Stimulated activated CD4-positive, alpha-beta T cell treated with anti-CD3 and anti-CD28 coated beads, TNF-alpha, amount 100 ng/mL, for 1 hour (primary cell): Measurements from ENCODE around the gene EEPD1.

Source experiments
- DNase-seq, 3 donors: peaks; one replicate each; pipeline ENCODE4 v3.0.0-alpha.2; 2020; ENCODE audit warnings: low read depth in 3 of 3, low spot score in 1 of 3

Gene EEPD1

DNA sequence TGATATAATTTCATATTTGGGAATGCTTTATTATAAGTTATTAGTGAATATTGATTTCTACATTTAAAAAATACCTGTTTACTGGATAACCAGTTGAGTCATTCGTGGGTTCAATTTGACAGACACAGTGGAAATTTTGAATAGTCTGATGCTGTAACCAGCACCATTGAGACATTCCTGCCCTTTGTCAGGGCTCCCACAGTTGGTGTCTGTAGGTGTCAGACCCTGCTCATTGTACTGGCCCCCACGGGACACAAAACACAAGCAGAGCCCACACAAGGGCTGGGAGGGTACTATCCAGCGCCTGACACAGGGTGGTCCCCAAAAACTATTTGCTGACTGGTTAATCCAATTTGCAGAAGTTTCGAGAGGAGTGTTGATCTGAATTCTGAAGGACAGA is 35.9 kb downstream of the EEPD1 start:
- DNase-seq: no peak

DNA sequence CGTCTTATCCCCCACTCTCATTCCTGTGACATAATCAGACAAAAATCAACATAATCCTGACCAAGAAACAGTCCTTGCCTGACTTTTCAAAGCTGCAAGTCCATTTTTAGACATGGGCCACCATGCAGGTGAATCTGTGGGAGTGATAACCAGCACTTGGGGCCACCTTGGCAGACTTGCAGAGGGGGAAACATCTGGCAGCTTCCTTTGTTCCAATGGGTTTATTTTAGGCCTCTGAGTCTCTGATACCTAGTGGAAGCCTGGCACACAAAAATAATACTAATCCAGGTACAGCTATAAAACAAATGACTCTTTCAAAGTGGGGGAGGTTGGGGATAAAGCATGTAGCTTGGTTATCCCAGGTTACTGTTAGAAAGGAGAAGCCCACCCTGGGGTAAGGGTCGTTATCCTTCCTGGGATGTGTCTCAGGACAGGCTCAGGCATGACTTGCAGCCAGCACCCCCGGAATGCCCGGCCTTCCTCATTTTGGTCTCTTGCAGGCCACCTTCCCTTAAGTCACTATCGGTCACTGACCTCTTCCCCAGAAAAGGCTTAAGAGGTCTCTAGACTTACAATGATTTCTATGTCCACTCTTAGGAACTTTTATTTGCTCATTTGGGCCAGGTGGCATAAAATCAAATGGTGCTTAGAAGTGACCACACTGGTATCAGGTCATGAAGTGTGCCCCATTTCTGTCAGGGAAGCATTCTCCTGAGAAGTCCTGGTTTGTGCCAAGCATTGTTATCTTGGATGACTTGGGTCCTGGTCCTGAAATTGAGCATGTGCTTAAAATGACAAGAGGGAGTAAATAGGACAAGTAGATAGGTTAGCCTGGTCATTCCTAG is 37.6 kb downstream of the EEPD1 start:
- DNase-seq: no peak

- no peak for DNase-seq
Observed at GRCh38 chr7:36191292-36191920, 38.4 kb downstream of the EEPD1 start.

- DNase-seq: no peak
Observed at GRCh38 chr7:36192053-36192824, 39.2 kb downstream of the EEPD1 start.

- no peak for DNase-seq
Observed at GRCh38 chr7:36192877-36193276, 39.8 kb downstream of the EEPD1 start.

GRCh38 chr7:36198854-36199266 is 45.8 kb downstream of the EEPD1 start:
- DNase-seq: no peak

DNA sequence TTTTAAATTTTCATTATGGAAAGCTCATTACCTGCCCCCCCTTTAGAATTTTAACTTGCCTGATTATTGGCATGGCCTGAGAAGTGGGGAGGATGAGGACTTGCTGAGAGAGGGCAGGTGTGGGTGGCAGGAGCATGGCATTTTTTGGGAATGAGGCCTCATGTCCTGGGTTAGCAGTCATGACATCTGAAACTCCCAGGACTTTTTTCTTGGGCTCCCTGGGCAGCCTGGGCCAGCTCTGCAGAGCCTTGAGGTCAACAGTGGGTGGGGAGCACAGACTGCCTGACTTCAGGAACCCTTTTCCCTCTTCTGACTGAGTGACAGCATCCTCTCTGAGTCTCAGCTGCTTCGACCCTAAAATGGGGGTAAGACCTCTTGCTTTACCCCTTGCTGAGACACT is 46.3 kb downstream of the EEPD1 start:
- DNase-seq: no peak

DNA sequence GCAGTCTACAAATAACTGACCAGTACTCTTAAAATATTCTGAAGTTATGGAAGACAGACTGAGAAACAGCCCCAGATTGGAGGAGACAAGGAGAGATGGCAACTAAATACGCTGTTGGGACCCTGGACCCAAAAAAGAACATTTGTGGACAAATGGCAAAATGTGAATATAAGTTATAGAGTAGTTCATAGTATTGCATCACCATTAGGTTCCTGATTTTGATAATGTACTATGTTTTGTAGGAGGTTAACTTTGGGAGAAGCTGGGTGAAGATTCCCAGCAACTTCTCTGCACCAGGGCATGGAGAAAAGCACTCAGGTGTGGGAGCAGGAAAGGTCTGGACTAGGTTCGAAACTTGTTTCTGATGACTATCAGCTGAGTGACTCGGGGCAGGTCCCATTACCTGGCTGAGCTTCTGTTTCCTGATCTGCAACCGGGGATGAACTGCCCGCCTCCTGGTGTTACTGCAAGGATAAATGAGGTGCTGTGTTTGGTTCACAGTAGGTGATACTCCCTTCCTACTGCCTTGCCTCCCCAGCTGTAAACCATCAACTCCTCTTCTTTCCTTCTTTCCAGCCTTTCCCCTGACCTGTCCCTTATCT is 48.2 kb downstream of the EEPD1 start:
- DNase-seq: no peak

DNA sequence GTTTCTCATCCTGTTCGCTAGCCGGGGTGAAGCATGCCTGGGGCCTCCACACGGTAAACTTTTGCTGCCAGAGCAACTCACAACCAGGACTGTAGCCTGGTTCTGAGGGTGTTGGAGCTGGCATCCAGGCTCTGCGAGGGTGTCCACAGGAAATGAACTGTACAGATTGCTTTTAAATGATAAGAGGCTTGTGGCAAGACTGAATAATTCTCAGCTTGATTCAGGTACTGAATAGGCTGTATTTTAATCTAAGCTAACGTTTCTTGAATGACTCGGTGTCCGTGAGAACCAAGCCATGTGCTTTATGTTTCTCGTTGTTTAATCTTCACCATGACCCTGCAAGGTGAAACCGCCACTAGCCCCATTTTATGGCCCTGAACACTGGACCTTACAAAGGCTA is 49.3 kb downstream of the EEPD1 start:
- DNase-seq: no peak

- no peak for DNase-seq
Observed at GRCh38 chr7:36203071-36203790, 50.2 kb downstream of the EEPD1 start.

GRCh38 chr7:36204044-36204663 is 51.1 kb downstream of the EEPD1 start:
- no peak for DNase-seq

DNA sequence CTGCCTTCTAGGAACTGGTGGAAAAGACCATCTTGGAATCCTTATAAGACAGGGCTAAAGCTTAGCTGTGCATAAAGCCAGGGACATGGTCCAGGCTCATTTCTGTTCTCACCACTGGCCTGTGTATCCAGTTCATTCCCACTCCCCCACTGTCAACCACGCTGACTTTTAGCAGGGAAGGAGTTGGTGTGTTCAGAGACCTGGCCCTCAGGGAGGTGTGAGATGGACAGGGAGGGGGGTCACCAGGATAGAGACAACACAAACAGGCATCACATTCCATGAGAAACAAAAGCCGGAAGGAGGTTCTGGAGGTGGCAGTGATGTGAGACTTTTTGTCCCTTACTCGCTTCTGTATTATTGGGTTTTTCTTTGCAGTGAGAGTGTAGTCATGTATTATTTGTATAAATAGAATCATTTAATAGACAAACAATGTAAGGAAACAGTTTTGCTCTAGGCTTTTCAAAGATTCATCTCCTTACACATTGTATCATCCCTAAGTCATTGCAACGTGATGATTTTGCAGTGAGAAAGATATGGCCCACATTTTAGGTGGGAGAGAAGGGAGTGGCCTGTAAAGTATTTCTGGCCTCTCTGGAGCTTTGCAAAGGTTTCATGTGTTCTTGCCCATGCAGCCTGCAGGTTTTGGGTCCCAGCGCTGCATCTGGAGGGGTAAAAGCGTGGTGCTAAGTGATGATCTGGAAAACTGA is 52.0 kb downstream of the EEPD1 start:
- no peak for DNase-seq

GRCh38 chr7:36205803-36206202 is 52.7 kb downstream of the EEPD1 start:
- no peak for DNase-seq

DNA sequence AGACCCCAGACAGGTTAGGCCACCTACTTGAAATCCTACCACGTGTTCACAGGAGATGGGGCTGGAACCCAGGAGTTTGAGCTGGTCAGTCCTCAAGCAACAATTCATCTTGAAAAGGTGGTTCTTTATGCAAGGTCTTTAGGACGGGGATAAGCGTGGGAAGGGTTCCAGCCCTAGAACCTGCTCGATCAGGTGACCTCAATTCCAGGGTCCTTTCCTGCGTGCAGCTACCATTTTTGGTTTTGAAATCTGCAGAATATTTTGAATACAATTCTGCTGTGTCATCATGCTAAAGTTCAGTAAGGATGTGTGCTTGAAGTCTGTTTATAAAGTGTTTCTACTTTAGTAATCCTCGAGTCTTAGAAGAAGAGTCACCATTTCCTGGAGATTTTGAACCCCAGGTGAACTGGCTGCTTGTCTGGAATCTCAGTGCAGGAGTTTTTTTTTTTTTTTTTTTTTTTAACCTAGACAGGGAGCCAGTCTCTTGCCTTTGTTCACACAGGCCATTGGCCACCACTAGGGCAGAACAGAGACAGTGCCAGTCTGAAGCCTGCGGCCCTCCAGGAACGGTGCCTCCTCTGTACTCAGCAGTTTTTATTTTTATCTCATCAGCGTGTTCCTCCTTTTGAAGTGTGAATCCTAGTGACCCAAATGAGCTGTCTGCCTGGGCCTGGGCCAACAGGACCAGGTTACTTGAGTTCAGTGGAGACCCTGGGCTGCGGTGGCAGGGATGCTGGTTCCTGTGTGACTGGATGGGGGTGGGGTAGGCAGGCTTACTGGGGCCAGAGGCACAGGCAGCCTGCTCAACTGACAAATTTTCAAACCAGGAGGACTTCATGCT is 54.6 kb downstream of the EEPD1 start:
- no peak for DNase-seq

DNA sequence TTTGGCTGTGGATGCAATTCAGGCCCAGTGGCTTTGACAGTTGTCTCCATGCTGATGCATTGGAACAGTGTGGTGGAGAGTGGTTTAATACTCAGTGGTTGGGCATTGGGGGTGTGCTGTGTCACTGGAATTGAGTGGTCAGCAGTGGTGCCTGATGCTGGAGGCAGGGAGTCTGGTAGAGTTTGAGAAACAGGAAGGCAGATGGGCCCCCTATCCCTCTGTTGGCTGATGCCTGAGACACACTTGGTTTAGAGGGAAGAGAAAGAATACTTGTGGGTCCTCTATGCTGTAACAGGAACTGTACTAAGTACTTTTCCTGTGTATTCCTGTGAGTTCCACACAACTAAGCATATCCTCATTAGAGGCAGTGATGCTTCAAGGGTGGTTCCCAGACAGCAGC is 55.4 kb downstream of the EEPD1 start:
- no peak for DNase-seq

DNA sequence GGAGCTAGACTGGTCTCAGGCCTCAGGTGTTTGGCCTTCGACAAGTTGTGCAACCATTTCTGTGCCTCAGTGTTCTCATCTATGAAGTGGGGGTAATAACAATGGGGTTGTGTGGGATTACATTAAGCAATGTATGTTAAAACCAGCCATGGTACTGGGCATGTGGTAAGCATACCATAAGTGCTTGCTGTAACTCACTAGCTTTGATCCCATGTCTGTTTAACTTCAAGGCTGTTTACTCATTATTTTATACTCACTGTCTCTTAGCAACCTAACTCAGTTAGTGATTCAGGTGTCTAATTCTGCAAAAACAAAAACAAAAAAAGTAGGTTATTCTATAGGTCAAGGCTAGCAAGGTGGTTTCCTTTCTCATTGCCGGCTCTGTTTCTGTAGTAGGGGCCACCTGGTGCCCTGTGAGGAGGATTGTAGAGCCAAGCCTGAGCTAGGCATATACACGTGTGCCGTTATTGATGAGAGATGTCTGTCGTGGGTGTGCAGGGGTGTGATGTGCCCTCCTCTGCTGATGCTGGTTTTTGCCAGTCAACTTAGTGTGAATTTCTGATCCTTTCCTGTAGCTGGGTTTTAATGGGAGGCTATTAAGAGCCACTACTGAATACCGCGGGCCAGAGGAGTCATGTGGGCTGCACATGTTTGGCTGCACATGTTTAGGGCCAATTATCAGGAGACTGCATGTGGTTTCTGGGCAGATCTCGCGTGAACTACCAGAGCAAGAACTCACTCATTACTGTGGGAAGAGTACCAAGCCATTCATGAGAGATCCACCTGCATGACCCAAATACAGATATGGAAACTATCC is 56.2 kb downstream of the EEPD1 start:
- no peak for DNase-seq

GRCh38 chr7:36209814-36210183 is 56.7 kb downstream of the EEPD1 start:
- no peak for DNase-seq

- no peak for DNase-seq
Observed at GRCh38 chr7:36210291-36210922, 57.4 kb downstream of the EEPD1 start.
